HG02981 (cell line): ENCODE results near the gene MYO3A.
"Not testable (repeated sequence)": the region's sequence is repeated elsewhere in the genome, so short reads cannot be mapped to it uniquely, and the experiment has no call there.

ENCODE experiments used
- ATAC-seq: cut with Tn5 transposase; IDR thresholded peaks from one replicate; pipeline ENCODE4 v1.9.1; 2021; ENCODE audit warnings: mild to moderate bottlenecking, moderate library complexity; ENCODE audit not compliant: unreplicated experiment

The MYO3A gene

GRCh38 chr10:26085549-26085948, 151.5 kb downstream of the MYO3A start:
- no peak for ATAC-seq

GRCh38 chr10:26087666-26088065, 153.6 kb downstream of the MYO3A start:
- ATAC-seq, result no peak

- no peak for ATAC-seq
Measured at GRCh38 chr10:26090026-26090425, 156.0 kb downstream of the MYO3A start.

- no peak for ATAC-seq
Measured at GRCh38 chr10:26090762-26091161, 156.7 kb downstream of the MYO3A start.

GRCh38 chr10:26093229-26093628, 159.2 kb downstream of the MYO3A start:
- ATAC-seq, result no peak

- ATAC-seq, result no peak
Measured at GRCh38 chr10:26095781-26096180, 161.8 kb downstream of the MYO3A start.

GRCh38 chr10:26097549-26097948, 163.5 kb downstream of the MYO3A start:
- ATAC-seq, result not testable (repeated sequence)

- ATAC-seq, result no peak
Measured at GRCh38 chr10:26112532-26112931, 178.5 kb downstream of the MYO3A start.

- no peak for ATAC-seq
Measured at GRCh38 chr10:26138613-26139012, 204.6 kb downstream of the MYO3A start.

- no peak for ATAC-seq
Measured at GRCh38 chr10:26156019-26156418, 222.0 kb downstream of the MYO3A start.

- no peak for ATAC-seq
Measured at GRCh38 chr10:26157734-26158133, 223.7 kb downstream of the MYO3A start.

GRCh38 chr10:26169466-26169865, 235.4 kb downstream of the MYO3A start:
- ATAC-seq, result no peak

GRCh38 chr10:26172131-26172530, 238.1 kb downstream of the MYO3A start:
- ATAC-seq, result no peak

GRCh38 chr10:26173837-26174236, 239.8 kb downstream of the MYO3A start:
- no peak for ATAC-seq

- ATAC-seq, result no peak
Measured at GRCh38 chr10:26177341-26177740, 243.3 kb downstream of the MYO3A start.

GRCh38 chr10:26194275-26194674, 260.2 kb downstream of the MYO3A start:
- ATAC-seq, result no peak

GRCh38 chr10:26197248-26197647, 263.2 kb downstream of the MYO3A start:
- no peak for ATAC-seq

GRCh38 chr10:26198119-26198518, 264.1 kb downstream of the MYO3A start:
- no peak for ATAC-seq

GRCh38 chr10:26199841-26200240, 265.8 kb downstream of the MYO3A start:
- no peak for ATAC-seq

GRCh38 chr10:26205223-26205622, 271.2 kb downstream of the MYO3A start:
- no peak for ATAC-seq

- no peak for ATAC-seq
Measured at GRCh38 chr10:26211781-26212444, 277.9 kb downstream of the MYO3A start.

- no peak for ATAC-seq
Measured at GRCh38 chr10:26212511-26212910, 278.5 kb downstream of the MYO3A start.

GRCh38 chr10:26213157-26213800, 279.2 kb downstream of the MYO3A start:
- no peak for ATAC-seq
